ENCODE results near the gene GYS1.

GYS1 gene

DNA sequence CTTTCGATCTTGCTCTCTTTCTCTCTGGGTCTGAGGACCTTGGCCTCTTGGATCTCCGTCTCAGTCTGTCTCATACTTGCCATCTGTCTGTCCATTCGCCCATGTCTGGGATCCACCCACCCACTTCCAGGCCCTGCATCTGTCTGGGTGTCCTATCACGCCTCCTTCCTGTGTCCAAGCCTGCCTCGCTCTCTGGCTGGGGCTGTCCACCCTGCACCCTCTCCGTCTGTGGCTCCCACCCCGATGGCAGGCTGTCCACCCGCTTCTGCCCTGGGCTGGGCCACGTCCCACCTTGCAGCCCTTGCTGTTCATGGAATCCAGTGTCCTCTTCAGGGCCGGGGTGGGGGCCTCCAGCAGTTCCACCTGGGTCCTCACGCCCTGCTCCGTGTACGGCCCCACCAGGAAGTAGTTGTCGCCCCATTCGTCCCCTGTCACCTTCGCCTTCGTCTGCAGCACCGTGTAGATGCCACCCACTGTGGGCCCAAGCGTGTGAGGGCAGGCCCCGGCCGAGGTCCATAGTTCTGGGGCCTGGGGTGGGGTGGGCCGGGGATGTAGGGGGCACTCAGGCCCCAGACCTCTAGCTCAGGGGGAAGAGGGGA lies 2.0 kb downstream of the GYS1 start:
- H3K4me3 ChIP-seq (replicated peaks; ENCODE audit: low read depth, low read length) = no peak overlapping the region; the same call in 1 of the 2 replicates
- H3K36me3 ChIP-seq (ENCODE audit: control insufficient read depth, insufficient read depth, low read length) = peaks cover 9% of the 10 kb centered on the region
- DNase-seq (ENCODE audit: extremely low read depth, insufficient read length) = no peak
- H3K27me3 ChIP-seq (replicated peaks; ENCODE audit: control insufficient read depth, insufficient read depth, low read length) = no peaks in the 10 kb centered on the region
- TF ChIP-seq, protein P1, sequence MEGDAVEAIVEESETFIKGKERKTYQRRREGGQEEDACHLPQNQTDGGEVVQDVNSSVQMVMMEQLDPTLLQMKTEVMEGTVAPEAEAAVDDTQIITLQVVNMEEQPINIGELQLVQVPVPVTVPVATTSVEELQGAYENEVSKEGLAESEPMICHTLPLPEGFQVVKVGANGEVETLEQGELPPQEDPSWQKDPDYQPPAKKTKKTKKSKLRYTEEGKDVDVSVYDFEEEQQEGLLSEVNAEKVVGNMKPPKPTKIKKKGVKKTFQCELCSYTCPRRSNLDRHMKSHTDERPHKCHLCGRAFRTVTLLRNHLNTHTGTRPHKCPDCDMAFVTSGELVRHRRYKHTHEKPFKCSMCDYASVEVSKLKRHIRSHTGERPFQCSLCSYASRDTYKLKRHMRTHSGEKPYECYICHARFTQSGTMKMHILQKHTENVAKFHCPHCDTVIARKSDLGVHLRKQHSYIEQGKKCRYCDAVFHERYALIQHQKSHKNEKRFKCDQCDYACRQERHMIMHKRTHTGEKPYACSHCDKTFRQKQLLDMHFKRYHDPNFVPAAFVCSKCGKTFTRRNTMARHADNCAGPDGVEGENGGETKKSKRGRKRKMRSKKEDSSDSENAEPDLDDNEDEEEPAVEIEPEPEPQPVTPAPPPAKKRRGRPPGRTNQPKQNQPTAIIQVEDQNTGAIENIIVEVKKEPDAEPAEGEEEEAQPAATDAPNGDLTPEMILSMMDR (IDR thresholded peaks at IDR 0.05; ENCODE audit: insufficient read depth, low read length, poor library complexity, severe bottlenecking) = no peak

DNA sequence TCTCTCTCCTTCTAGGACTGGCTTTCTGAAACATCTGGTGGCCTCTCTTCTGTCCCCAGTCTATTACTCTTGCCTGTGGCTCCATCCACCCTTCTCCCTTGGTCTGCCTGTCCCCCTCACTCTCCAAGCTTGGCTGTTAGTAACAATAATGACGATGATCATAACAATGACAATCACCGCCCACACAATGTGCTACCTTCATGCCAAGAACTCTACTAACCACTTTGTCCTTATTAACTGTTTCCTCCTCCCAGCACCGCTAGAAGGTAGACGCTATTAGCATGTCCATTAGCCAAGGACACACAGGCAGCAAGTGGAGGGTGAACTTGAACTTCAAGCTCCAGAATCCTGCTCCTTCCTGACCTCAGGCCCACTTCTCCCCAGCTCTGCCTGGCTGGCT lies 2.7 kb downstream of the GYS1 start:
- Histone ChIP-seq H3K4me3 (replicated peaks; ENCODE audit: low read depth, low read length) (no peak overlapping the region), H3K27me3 (replicated peaks; ENCODE audit: control insufficient read depth, insufficient read depth, low read length) (no peaks in the 10 kb centered on the region), H3K36me3 (ENCODE audit: control insufficient read depth, insufficient read depth, low read length) (peaks cover 12% of the 10 kb centered on the region)
- TF ChIP-seq, protein P1 (IDR thresholded peaks at IDR 0.05; ENCODE audit: insufficient read depth, low read length, poor library complexity, severe bottlenecking) = no peak
- DNase-seq (ENCODE audit: extremely low read depth, insufficient read length) = no peak

DNA sequence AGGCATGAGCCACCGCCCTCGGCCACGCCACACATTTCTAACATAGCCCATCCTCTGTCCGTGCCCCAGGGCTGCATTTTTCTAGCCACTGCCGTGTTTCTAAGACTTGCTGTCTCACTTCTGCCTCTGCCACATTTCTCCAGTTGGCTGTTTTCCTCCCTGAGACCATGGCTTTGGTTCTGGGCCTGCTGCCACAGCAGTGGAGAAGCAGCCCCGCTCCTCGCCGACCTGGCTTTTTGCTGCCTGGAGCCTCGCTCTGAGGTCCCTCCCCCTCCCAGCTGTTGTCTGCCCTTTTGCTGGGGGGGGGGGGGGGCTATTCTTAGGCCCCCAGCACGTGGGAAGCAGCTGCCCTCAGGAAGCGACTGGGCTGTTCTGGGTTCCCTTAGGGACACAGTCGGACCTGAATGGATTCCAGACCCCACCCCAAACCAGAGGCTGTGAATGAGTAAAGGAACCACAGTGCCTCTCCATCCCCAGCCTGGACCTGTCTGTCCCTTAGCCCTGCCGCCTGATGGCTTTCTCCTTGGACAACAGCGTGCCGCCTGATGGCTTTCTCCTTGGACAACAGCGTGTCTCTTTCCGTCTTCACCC lies 3.3 kb downstream of the GYS1 start:
- Histone ChIP-seq H3K4me3 (replicated peaks; ENCODE audit: low read depth, low read length) (no peak overlapping the region), H3K27me3 (replicated peaks; ENCODE audit: control insufficient read depth, insufficient read depth, low read length) (no peaks in the 10 kb centered on the region), H3K36me3 (ENCODE audit: control insufficient read depth, insufficient read depth, low read length) (peaks cover 18% of the 10 kb centered on the region)
- TF ChIP-seq, protein P1 (IDR thresholded peaks at IDR 0.05; ENCODE audit: insufficient read depth, low read length, poor library complexity, severe bottlenecking) = no peak
- DNase-seq (ENCODE audit: extremely low read depth, insufficient read length) = no peak

DNA sequence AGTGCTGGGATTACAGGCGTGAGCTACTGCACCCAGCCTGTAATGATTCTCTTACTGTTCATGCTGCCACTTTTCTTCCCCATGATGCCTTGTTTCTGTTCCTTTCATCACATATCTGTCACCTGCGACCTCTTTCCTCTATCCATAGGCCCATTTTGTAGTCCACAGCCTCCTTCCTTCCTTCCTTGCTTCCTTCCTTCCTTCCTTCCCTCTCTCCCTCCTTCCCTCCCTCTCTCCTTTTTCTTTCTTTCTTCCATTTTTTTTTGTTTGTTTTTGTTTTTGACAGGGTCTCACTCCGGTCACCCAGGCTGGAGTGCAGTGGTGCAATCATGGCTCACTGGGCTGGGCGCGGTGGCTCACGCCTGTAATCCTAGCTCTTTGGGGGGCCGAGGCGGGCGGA lies 4.2 kb downstream of the GYS1 start:
- Histone ChIP-seq H3K36me3 (ENCODE audit: control insufficient read depth, insufficient read depth, low read length) (peaks cover 18% of the 10 kb centered on the region), H3K27me3 (replicated peaks; ENCODE audit: control insufficient read depth, insufficient read depth, low read length) (no peaks in the 10 kb centered on the region), H3K4me3 (replicated peaks; ENCODE audit: low read depth, low read length) (no peak overlapping the region)
- DNase-seq (ENCODE audit: extremely low read depth, insufficient read length) = no peak
- TF ChIP-seq, protein P1 (IDR thresholded peaks at IDR 0.05; ENCODE audit: insufficient read depth, low read length, poor library complexity, severe bottlenecking) = no peak

DNA sequence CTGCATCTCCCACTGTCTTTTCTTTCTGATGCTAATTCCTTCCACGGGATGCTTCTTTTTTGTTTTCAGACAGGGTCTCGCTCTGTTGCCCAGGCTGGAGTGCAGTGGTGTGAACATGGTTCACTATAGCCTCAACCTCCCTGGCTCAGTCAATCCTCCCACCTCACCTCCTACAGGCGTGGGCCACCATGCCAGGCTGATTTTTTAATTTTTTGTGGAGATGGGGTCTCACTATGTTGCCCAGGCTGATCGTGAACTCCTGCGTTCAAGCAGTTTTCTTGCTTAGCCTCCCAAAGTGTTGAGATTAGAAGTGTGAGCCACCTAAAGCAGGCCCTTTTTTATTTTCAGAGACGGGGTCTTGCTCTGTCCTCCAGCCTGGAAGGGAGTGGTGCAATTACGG lies 4.8 kb downstream of the GYS1 start:
- Histone ChIP-seq H3K27me3 (replicated peaks; ENCODE audit: control insufficient read depth, insufficient read depth, low read length) (no peaks in the 10 kb centered on the region), H3K4me3 (replicated peaks; ENCODE audit: low read depth, low read length) (no peak overlapping the region), H3K36me3 (ENCODE audit: control insufficient read depth, insufficient read depth, low read length) (peaks cover 18% of the 10 kb centered on the region)
- no peak for DNase-seq (ENCODE audit: extremely low read depth, insufficient read length)
- TF ChIP-seq, protein P1 (IDR thresholded peaks at IDR 0.05; ENCODE audit: insufficient read depth, low read length, poor library complexity, severe bottlenecking) = no peak
